HepG2 (cell line): Measurements from ENCODE around the gene TUBE1.

Experiments used
- CREB1 ChIP-seq, 2 experiments: fragments of 450-650 bp in 1 of 2; IDR thresholded peaks; 2 replicates each; pipeline ENCODE4 v1.6.1; 2016 to 2017; ENCODE audit warnings: control low read depth in 1 of 2, mild to moderate bottlenecking in 1 of 2, missing compliant biosample characterization in 1 of 2, missing genetic modification characterization in 1 of 2
- NFRKB ChIP-seq: fragments of 450-650 bp; IDR thresholded peaks from 2 replicates; pipeline ENCODE4 v1.6.1; 2017
- NR3C1 ChIP-seq: sonication (generic); formaldehyde crosslinking; IDR thresholded peaks from 2 replicates; pipeline ENCODE4 v1.4.0; 2020; ENCODE audit warnings: missing genetic modification reagents
- POLR2A ChIP-seq, 2 experiments: IDR thresholded peaks; 2 replicates each; pipeline ENCODE4 v1.6.1; 2011; ENCODE audit warnings: low read depth in 2 of 2, low read length in 2 of 2, mild to moderate bottlenecking in 1 of 2, moderate library complexity in 1 of 2; ENCODE audit not compliant: insufficient read depth in 1 of 2
- ZBTB21 ChIP-seq: sonication (generic); formaldehyde crosslinking; IDR thresholded peaks from 2 replicates; pipeline ENCODE4 v1.4.0; 2020; ENCODE audit warnings: missing genetic modification reagents
- ZNF550 ChIP-seq: sonication (generic); formaldehyde crosslinking; IDR thresholded peaks from 2 replicates; pipeline ENCODE4 v1.4.0; 2020; ENCODE audit warnings: mild to moderate bottlenecking, missing genetic modification reagents, borderline replicate concordance
- ZNF616 ChIP-seq: sonication (generic); formaldehyde crosslinking; IDR thresholded peaks from 2 replicates; pipeline ENCODE4 v1.5.0; 2020; ENCODE audit warnings: low read depth, mild to moderate bottlenecking, missing genetic modification reagents
- ZSCAN12 ChIP-seq: sonication (generic); formaldehyde crosslinking; IDR thresholded peaks from 2 replicates; pipeline ENCODE4 v1.9.0; 2021; ENCODE audit warnings: mild to moderate bottlenecking, missing genetic modification reagents
- TF ChIP-seq, protein P1 (sequence below), 2 experiments: IDR thresholded peaks; 2 replicates each; pipeline ENCODE4 v1.6.1; 2011 to 2012; ENCODE audit warnings: low read length in 2 of 2, borderline replicate concordance in 1 of 2, low read depth in 1 of 2, mild to moderate bottlenecking in 1 of 2, moderate library complexity in 1 of 2
- TF ChIP-seq, protein P2 (sequence below): sonication (generic); formaldehyde crosslinking; IDR thresholded peaks from 2 replicates; pipeline ENCODE4 v1.5.0; 2020; ENCODE audit warnings: mild to moderate bottlenecking, missing genetic modification reagents, moderate library complexity
- TF ChIP-seq, protein P3 (sequence below): sonication (generic); formaldehyde crosslinking; IDR thresholded peaks from 2 replicates; pipeline ENCODE4 v1.4.0; 2020; ENCODE audit warnings: missing genetic modification reagents, mild to moderate bottlenecking, borderline replicate concordance

DNA sequence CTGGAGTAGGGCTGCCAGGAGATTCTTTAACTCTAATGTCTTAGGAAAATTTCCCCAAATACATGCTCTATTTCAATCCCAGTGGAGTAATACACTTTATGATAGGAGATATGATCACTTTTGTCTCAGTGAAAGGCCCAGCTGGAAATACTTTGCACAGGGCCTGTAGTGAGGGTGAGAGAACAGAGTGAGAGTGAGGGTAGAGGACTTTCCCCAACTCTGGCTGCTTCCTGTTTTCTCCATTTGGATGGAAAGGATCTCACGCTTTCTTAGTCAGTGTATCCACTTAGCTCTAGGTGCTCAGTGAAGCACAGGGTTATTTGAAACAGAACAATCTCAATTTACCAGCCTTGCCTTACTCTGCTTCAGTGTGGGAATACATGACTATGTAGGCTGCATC lies 36.7 kb upstream of the TUBE1 start:
- TF ChIP-seq ZBTB21 (CRISPR knock-in tag), result no peak
- TF ChIP-seq, protein P1, sequence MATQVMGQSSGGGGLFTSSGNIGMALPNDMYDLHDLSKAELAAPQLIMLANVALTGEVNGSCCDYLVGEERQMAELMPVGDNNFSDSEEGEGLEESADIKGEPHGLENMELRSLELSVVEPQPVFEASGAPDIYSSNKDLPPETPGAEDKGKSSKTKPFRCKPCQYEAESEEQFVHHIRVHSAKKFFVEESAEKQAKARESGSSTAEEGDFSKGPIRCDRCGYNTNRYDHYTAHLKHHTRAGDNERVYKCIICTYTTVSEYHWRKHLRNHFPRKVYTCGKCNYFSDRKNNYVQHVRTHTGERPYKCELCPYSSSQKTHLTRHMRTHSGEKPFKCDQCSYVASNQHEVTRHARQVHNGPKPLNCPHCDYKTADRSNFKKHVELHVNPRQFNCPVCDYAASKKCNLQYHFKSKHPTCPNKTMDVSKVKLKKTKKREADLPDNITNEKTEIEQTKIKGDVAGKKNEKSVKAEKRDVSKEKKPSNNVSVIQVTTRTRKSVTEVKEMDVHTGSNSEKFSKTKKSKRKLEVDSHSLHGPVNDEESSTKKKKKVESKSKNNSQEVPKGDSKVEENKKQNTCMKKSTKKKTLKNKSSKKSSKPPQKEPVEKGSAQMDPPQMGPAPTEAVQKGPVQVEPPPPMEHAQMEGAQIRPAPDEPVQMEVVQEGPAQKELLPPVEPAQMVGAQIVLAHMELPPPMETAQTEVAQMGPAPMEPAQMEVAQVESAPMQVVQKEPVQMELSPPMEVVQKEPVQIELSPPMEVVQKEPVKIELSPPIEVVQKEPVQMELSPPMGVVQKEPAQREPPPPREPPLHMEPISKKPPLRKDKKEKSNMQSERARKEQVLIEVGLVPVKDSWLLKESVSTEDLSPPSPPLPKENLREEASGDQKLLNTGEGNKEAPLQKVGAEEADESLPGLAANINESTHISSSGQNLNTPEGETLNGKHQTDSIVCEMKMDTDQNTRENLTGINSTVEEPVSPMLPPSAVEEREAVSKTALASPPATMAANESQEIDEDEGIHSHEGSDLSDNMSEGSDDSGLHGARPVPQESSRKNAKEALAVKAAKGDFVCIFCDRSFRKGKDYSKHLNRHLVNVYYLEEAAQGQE (IDR thresholded peaks at IDR 0.05; ENCODE audit: borderline replicate concordance in 1 of 2, low read depth in 1 of 2, low read length in 2 of 2), result no peak
- TF ChIP-seq, protein P2, sequence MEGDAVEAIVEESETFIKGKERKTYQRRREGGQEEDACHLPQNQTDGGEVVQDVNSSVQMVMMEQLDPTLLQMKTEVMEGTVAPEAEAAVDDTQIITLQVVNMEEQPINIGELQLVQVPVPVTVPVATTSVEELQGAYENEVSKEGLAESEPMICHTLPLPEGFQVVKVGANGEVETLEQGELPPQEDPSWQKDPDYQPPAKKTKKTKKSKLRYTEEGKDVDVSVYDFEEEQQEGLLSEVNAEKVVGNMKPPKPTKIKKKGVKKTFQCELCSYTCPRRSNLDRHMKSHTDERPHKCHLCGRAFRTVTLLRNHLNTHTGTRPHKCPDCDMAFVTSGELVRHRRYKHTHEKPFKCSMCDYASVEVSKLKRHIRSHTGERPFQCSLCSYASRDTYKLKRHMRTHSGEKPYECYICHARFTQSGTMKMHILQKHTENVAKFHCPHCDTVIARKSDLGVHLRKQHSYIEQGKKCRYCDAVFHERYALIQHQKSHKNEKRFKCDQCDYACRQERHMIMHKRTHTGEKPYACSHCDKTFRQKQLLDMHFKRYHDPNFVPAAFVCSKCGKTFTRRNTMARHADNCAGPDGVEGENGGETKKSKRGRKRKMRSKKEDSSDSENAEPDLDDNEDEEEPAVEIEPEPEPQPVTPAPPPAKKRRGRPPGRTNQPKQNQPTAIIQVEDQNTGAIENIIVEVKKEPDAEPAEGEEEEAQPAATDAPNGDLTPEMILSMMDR, result no peak
- TF ChIP-seq CREB1 (IDR thresholded peaks at IDR 0.05), result no peak
- TF ChIP-seq CREB1 (CRISPR knock-in tag; IDR thresholded peaks at IDR 0.05), result no peak
- TF ChIP-seq ZSCAN12 (CRISPR knock-in tag), result no peak
- TF ChIP-seq, protein P3, sequence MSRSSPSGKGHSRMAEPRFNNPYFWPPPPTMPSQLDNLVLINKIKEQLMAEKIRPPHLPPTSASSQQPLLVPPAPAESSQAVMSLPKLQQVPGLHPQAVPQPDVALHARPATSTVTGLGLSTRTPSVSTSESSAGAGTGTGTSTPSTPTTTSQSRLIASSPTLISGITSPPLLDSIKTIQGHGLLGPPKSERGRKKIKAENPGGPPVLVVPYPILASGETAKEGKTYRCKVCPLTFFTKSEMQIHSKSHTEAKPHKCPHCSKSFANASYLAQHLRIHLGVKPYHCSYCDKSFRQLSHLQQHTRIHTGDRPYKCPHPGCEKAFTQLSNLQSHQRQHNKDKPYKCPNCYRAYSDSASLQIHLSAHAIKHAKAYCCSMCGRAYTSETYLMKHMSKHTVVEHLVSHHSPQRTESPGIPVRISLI (CRISPR knock-in tag), result no peak
- no peak for TF ChIP-seq ZNF616
- no peak for TF ChIP-seq ZNF550 (CRISPR knock-in tag)
- no peak for TF ChIP-seq NFRKB
- no peak for TF ChIP-seq POLR2A (IDR thresholded peaks at IDR 0.05; ENCODE audit: insufficient read depth in 1 of 2, low read depth in 2 of 2, low read length in 2 of 2)
- no peak for TF ChIP-seq NR3C1 (CRISPR knock-in tag)
